KG1 (cell line): ENCODE data around the gene HK3.

ENCODE experiments used
- DNase-seq: peaks from one replicate; lab custom pipeline; 2025; lab: John Stamatoyannopoulos, UW

Gene HK3

GRCh38 chr5:176902911-176903664 lies 3.9 kb upstream of the HK3 start:
- DNase-seq = no peak

- DNase-seq = no peak
Observed at GRCh38 chr5:176902102-176902814, 3.1 kb upstream of the HK3 start.

GRCh38 chr5:176901260-176902101 lies 2.3 kb upstream of the HK3 start:
- no peak for DNase-seq

- no peak for DNase-seq
Observed at GRCh38 chr5:176900780-176901204, 1.6 kb upstream of the HK3 start.

- DNase-seq = no peak
Observed at GRCh38 chr5:176899946-176900779, 1.0 kb upstream of the HK3 start.

GRCh38 chr5:176897263-176897662 lies 1.9 kb downstream of the HK3 start:
- no peak for DNase-seq

GRCh38 chr5:176895831-176896230 lies 3.3 kb downstream of the HK3 start:
- no peak for DNase-seq

- DNase-seq = no peak
Observed at GRCh38 chr5:176894298-176894697, 4.8 kb downstream of the HK3 start.

- no peak for DNase-seq
Observed at GRCh38 chr5:176892663-176893062, 6.5 kb downstream of the HK3 start.

GRCh38 chr5:176891331-176891958 lies 7.7 kb downstream of the HK3 start:
- DNase-seq = no peak

GRCh38 chr5:176890455-176891330 lies 8.5 kb downstream of the HK3 start:
- no peak for DNase-seq

GRCh38 chr5:176889321-176890280 lies 9.5 kb downstream of the HK3 start:
- no peak for DNase-seq

GRCh38 chr5:176888865-176889165 lies 10.3 kb downstream of the HK3 start:
- no peak for DNase-seq

GRCh38 chr5:176888016-176888864 lies 10.9 kb downstream of the HK3 start:
- no peak for DNase-seq

GRCh38 chr5:176887252-176887849 lies 11.8 kb downstream of the HK3 start:
- DNase-seq = no peak

GRCh38 chr5:176886336-176887251 lies 12.6 kb downstream of the HK3 start:
- no peak for DNase-seq

- no peak for DNase-seq
Observed at GRCh38 chr5:176884571-176884890, 14.6 kb downstream of the HK3 start.
